Measurements from ENCODE around the gene C19orf85.

- no peak for TF ChIP-seq CTCF (IDR thresholded peaks at IDR 0.05)
- TF ChIP-seq EP300 (IDR thresholded peaks at IDR 0.05) = no peak
These were observed 20.3 kb upstream of the C19orf85 start, which contains the start of gene NAT14 for GRCh38 chr19:55484593-55485438.

All from ovary (tissue), 3 donors.